Nephron progenitor cell (in vitro differentiated cells): Measurements from ENCODE around the gene NHERF1.

Experiments
- DNase-seq: peaks from one replicate; pipeline ENCODE4 v3.0.0; 2021
- H3K27ac Mint-ChIP-seq: 2 replicates; pipeline ENCODE4 v1.8.0; 2021; ENCODE audit warnings: mild to moderate bottlenecking, moderate library complexity, mixed read lengths
- H3K27me3 Mint-ChIP-seq: 2 replicates; pipeline ENCODE4 v1.8.0; 2021; ENCODE audit warnings: mild to moderate bottlenecking, low read depth, mixed read lengths; ENCODE audit not compliant: poor library complexity
- H3K36me3 Mint-ChIP-seq: 2 replicates; pipeline ENCODE4 v1.8.0; 2021; ENCODE audit warnings: low read depth, mixed read lengths
- H3K4me1 Mint-ChIP-seq: 2 replicates; pipeline ENCODE4 v1.8.0; 2021; ENCODE audit warnings: mixed read lengths
- H3K4me3 Mint-ChIP-seq: 2 replicates; pipeline ENCODE4 v1.8.0; 2021; ENCODE audit warnings: mild to moderate bottlenecking, moderate library complexity, mixed read lengths
- H3K9me3 Mint-ChIP-seq: 2 replicates; pipeline ENCODE4 v1.8.0; 2021; ENCODE audit warnings: mild to moderate bottlenecking, moderate library complexity, mixed read lengths
- CTCF ChIP-seq: fragments of 200-600 bp; sonication (generic); IDR thresholded peaks from 2 replicates; pipeline ENCODE4 v1.5.0; 2021; ENCODE audit warnings: antibody characterized with exemption

Gene NHERF1

GRCh38 chr17:74711058-74711824 lies 37.2 kb upstream of the NHERF1 start:
- H3K27me3 Mint-ChIP-seq = peaks cover 55% of the 10 kb centered on the region
- DNase-seq = no peak
- no peak for TF ChIP-seq CTCF

GRCh38 chr17:74712301-74712700 lies 36.1 kb upstream of the NHERF1 start:
- DNase-seq = no peak

More at GRCh38 chr17:74711058-74711824, 37.2 kb upstream of the NHERF1 start:
- H3K4me1 Mint-ChIP-seq = no peaks in the 10 kb centered on the region
- no peak overlapping the region for H3K4me3 Mint-ChIP-seq
- H3K36me3 Mint-ChIP-seq = no peaks in the 10 kb centered on the region
- H3K9me3 Mint-ChIP-seq = peaks cover 3% of the 10 kb centered on the region
- no peak overlapping the region for H3K27ac Mint-ChIP-seq

GRCh38 chr17:74712756-74713155 lies 35.7 kb upstream of the NHERF1 start, which contains the start of gene CD300LF:
TSS of gene CD300LF (minus strand) at chr17:74712923. CDS start at chr17:74712866, 57 bp downstream.
- Mint-ChIP-seq H3K9me3 (peaks cover 3% of the 10 kb centered on the region), H3K36me3 (no peaks in the 10 kb centered on the region), H3K27me3 (peaks cover 53% of the 10 kb centered on the region), H3K4me1 (no peaks in the 10 kb centered on the region), H3K4me3 (no peak within 1 kb of the TSS), H3K27ac (peak within 1 kb of the TSS; percentile 14)
- no peak for TF ChIP-seq CTCF
- DNase-seq = no peak

More at GRCh38 chr17:74712301-74712700, 36.1 kb upstream of the NHERF1 start:
- Mint-ChIP-seq H3K4me1 (no peaks in the 10 kb centered on the region), H3K27me3 (peaks cover 51% of the 10 kb centered on the region), H3K36me3 (no peaks in the 10 kb centered on the region), H3K9me3 (peaks cover 3% of the 10 kb centered on the region), H3K27ac (peak overlapping the region; percentile 14), H3K4me3 (no peak overlapping the region)
- TF ChIP-seq CTCF = no peak

GRCh38 chr17:74713171-74713755 lies 35.2 kb upstream of the NHERF1 start:
- DNase-seq = no peak
- H3K27ac Mint-ChIP-seq = no peak overlapping the region
- no peak for TF ChIP-seq CTCF
- H3K27me3 Mint-ChIP-seq = peaks cover 53% of the 10 kb centered on the region
- no peaks in the 10 kb centered on the region for H3K4me1 Mint-ChIP-seq
- peaks cover under 1% of the 10 kb centered on the region for H3K9me3 Mint-ChIP-seq
- no peaks in the 10 kb centered on the region for H3K36me3 Mint-ChIP-seq
- no peak overlapping the region for H3K4me3 Mint-ChIP-seq

GRCh38 chr17:74715144-74715543 lies 33.3 kb upstream of the NHERF1 start:
- H3K4me1 Mint-ChIP-seq = no peaks in the 10 kb centered on the region
- no peaks in the 10 kb centered on the region for H3K36me3 Mint-ChIP-seq
- TF ChIP-seq CTCF = no peak
- DNase-seq = no peak
- H3K4me3 Mint-ChIP-seq = no peak overlapping the region
- H3K27me3 Mint-ChIP-seq = peaks cover 62% of the 10 kb centered on the region
- H3K9me3 Mint-ChIP-seq = no peaks in the 10 kb centered on the region
- H3K27ac Mint-ChIP-seq = no peak overlapping the region
